Type B pancreatic cell (in vitro differentiated cells): ENCODE measurements around the gene CACNB1. TPM values are rescaled to one million over a fixed set of nuclear protein-coding genes. Genes with fewer than 3 reads are reported as not detected.

Experiments used
- DNase-seq: peaks from one replicate; pipeline ENCODE4 v3.0.0; 2021; ENCODE audit warnings: mixed read lengths; ENCODE audit not compliant: unreplicated experiment; ENCODE audit errors: extremely low spot score
- H3K27ac Mint-ChIP-seq: 2 replicates; pipeline ENCODE4 v1.8.0; 2021; ENCODE audit warnings: mild to moderate bottlenecking, mixed read lengths
- H3K27me3 Mint-ChIP-seq: 2 replicates; pipeline ENCODE4 v1.8.0; 2021; ENCODE audit warnings: mixed read lengths
- H3K36me3 Mint-ChIP-seq: 2 replicates; pipeline ENCODE4 v1.8.0; 2021; ENCODE audit warnings: mixed read lengths
- H3K4me1 Mint-ChIP-seq: one replicate; pipeline ENCODE4 v1.8.0; 2021; ENCODE audit warnings: mixed read lengths; ENCODE audit not compliant: unreplicated experiment
- H3K4me3 Mint-ChIP-seq: 2 replicates; pipeline ENCODE4 v1.8.0; 2021; ENCODE audit warnings: mild to moderate bottlenecking, mixed read lengths
- H3K9me3 Mint-ChIP-seq: 2 replicates; pipeline ENCODE4 v1.8.0; 2021; ENCODE audit warnings: mixed read lengths
- total RNA-seq: library from RNA; stranded (reverse); gene quantifications from 2 replicates; pipeline ENCODE4 v1.2.1, GENCODE V29; 2021; ENCODE audit warnings: low replicate concordance
- TF ChIP-seq, protein P1 (sequence below): fragments of 200-600 bp; sonication (generic); conservative IDR thresholded peaks from 2 replicates; pipeline ENCODE4 v1.5.0; 2021; ENCODE audit warnings: antibody characterized with exemption, mild to moderate bottlenecking

CACNB1 gene
- total RNA-seq, 1 donor from 2014 or later = 9.5 TPM

GRCh38 chr17:39158623-39159022 is 38.8 kb downstream of the CACNB1 start:
- H3K4me1 Mint-ChIP-seq = peaks cover 2% of the 10 kb centered on the region
- H3K9me3 Mint-ChIP-seq = no peaks in the 10 kb centered on the region
- H3K4me3 Mint-ChIP-seq = peak overlapping the region; percentile 22
- DNase-seq = no peak
- peaks cover 13% of the 10 kb centered on the region for H3K27me3 Mint-ChIP-seq
- H3K36me3 Mint-ChIP-seq = peaks cover 6% of the 10 kb centered on the region
- H3K27ac Mint-ChIP-seq = no peak overlapping the region
- TF ChIP-seq, protein P1, sequence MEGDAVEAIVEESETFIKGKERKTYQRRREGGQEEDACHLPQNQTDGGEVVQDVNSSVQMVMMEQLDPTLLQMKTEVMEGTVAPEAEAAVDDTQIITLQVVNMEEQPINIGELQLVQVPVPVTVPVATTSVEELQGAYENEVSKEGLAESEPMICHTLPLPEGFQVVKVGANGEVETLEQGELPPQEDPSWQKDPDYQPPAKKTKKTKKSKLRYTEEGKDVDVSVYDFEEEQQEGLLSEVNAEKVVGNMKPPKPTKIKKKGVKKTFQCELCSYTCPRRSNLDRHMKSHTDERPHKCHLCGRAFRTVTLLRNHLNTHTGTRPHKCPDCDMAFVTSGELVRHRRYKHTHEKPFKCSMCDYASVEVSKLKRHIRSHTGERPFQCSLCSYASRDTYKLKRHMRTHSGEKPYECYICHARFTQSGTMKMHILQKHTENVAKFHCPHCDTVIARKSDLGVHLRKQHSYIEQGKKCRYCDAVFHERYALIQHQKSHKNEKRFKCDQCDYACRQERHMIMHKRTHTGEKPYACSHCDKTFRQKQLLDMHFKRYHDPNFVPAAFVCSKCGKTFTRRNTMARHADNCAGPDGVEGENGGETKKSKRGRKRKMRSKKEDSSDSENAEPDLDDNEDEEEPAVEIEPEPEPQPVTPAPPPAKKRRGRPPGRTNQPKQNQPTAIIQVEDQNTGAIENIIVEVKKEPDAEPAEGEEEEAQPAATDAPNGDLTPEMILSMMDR = no peak

- TF ChIP-seq, protein P1 = no peak
- H3K27ac Mint-ChIP-seq = peak overlapping the region; percentile 81
Observed at GRCh38 chr17:39156491-39156890, 41.0 kb downstream of the CACNB1 start.

GRCh38 chr17:39155654-39156053 is 41.8 kb downstream of the CACNB1 start:
- Mint-ChIP-seq H3K27me3 (peaks cover 33% of the 10 kb centered on the region), H3K4me3 (peak overlapping the region; percentile 98), H3K9me3 (no peaks in the 10 kb centered on the region), H3K4me1 (peaks cover 13% of the 10 kb centered on the region), H3K36me3 (peaks cover 6% of the 10 kb centered on the region), H3K27ac (no peak overlapping the region)
- no peak for DNase-seq
- TF ChIP-seq, protein P1 = no peak

More at GRCh38 chr17:39156491-39156890, 41.0 kb downstream of the CACNB1 start:
- H3K36me3 Mint-ChIP-seq = peaks cover 6% of the 10 kb centered on the region
- H3K27me3 Mint-ChIP-seq = peaks cover 30% of the 10 kb centered on the region
- H3K9me3 Mint-ChIP-seq = no peaks in the 10 kb centered on the region
- DNase-seq = no peak
- peak overlapping the region; percentile 79 for H3K4me3 Mint-ChIP-seq
- H3K4me1 Mint-ChIP-seq = peaks cover 13% of the 10 kb centered on the region

DNA sequence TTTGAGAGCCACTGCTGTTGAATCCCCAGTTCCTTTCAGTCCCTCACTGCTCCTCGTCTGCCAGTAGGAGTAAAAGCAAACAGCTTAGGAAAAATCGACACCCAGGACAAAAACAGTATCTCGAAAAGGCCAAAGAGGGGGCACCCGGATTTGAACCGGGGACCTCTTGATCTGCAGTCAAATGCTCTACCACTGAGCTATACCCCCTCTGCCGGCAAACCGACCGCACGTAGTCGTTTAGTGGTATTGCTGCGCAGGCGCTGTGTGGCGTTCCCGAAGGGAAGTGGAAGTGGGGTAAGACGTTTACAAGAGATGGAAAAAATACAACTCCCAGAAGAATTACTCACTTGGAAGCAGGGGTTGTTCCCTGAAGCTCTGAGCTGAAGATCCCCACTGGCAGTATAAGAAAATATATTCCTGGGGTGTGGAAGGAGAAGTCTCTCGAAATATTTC is 43.8 kb downstream of the CACNB1 start:
- Mint-ChIP-seq H3K36me3 (peaks cover 6% of the 10 kb centered on the region), H3K9me3 (no peaks in the 10 kb centered on the region), H3K27ac (peak overlapping the region; percentile 94), H3K27me3 (peaks cover 53% of the 10 kb centered on the region), H3K4me3 (peak overlapping the region; percentile 98), H3K4me1 (peaks cover 13% of the 10 kb centered on the region)
- DNase-seq = peak; percentile 98
- TF ChIP-seq, protein P1 = no peak

- no peak for DNase-seq
- Mint-ChIP-seq H3K4me1 (peaks cover 13% of the 10 kb centered on the region), H3K9me3 (no peaks in the 10 kb centered on the region), H3K4me3 (peak overlapping the region; percentile 98), H3K27me3 (peaks cover 59% of the 10 kb centered on the region), H3K27ac (peak overlapping the region; percentile 94), H3K36me3 (peaks cover 6% of the 10 kb centered on the region)
- TF ChIP-seq, protein P1 = no peak
Observed at GRCh38 chr17:39151943-39152818, 45.3 kb downstream of the CACNB1 start.
